ENCODE measurements around the gene TFAP2A.

GRCh38 chr6:10351791-10352190 lies 63.1 kb downstream of the TFAP2A start:
- TF ChIP-seq CTCF (IDR thresholded peaks at IDR 0.05) = no peak
- TF ChIP-seq POLR2A (IDR thresholded peaks at IDR 0.05) = no peak

Data from breast epithelium (tissue), 3 donors.